SIG-M5 treated with dmso at 0.1 percent for 504 hours (cell line): ENCODE results near the gene CNTN4.

Source experiments
- DNase-seq: peaks from one replicate; lab custom pipeline; 2025; ENCODE audit not compliant: unreplicated experiment; lab: John Stamatoyannopoulos, UW

Gene CNTN4

GRCh38 chr3:2677501-2677900, 578.8 kb downstream of the CNTN4 start:
- no peak for DNase-seq

GRCh38 chr3:2680236-2680635, 581.6 kb downstream of the CNTN4 start:
- DNase-seq, result no peak

- DNase-seq, result no peak
Observed at GRCh38 chr3:2684046-2684445, 585.4 kb downstream of the CNTN4 start.

GRCh38 chr3:2686816-2687502, 588.3 kb downstream of the CNTN4 start:
- no peak for DNase-seq

GRCh38 chr3:2697589-2697988, 598.9 kb downstream of the CNTN4 start:
- no peak for DNase-seq

- no peak for DNase-seq
Observed at GRCh38 chr3:2701471-2701870, 602.8 kb downstream of the CNTN4 start.

GRCh38 chr3:2706144-2706835, 607.6 kb downstream of the CNTN4 start:
- no peak for DNase-seq

GRCh38 chr3:2706836-2707210, 608.2 kb downstream of the CNTN4 start:
- DNase-seq, result no peak

GRCh38 chr3:2711081-2711480, 612.4 kb downstream of the CNTN4 start:
- DNase-seq, result no peak

GRCh38 chr3:2713923-2714322, 615.3 kb downstream of the CNTN4 start:
- DNase-seq, result no peak

GRCh38 chr3:2714834-2715233, 616.2 kb downstream of the CNTN4 start:
- DNase-seq, result no peak

- no peak for DNase-seq
Observed at GRCh38 chr3:2727101-2727500, 628.4 kb downstream of the CNTN4 start.

GRCh38 chr3:2727610-2728318, 629.1 kb downstream of the CNTN4 start:
- no peak for DNase-seq

GRCh38 chr3:2731843-2732242, 633.2 kb downstream of the CNTN4 start:
- DNase-seq, result no peak

- DNase-seq, result no peak
Observed at GRCh38 chr3:2735392-2735894, 636.8 kb downstream of the CNTN4 start.

GRCh38 chr3:2741516-2741915, 642.9 kb downstream of the CNTN4 start:
- no peak for DNase-seq

GRCh38 chr3:2765002-2765579, 666.4 kb downstream of the CNTN4 start:
- peak; percentile 1 for DNase-seq

GRCh38 chr3:2770451-2770850, 671.8 kb downstream of the CNTN4 start:
- DNase-seq, result no peak

GRCh38 chr3:2771193-2771592, 672.5 kb downstream of the CNTN4 start:
- DNase-seq, result no peak

- DNase-seq, result no peak
Observed at GRCh38 chr3:2771741-2772140, 673.1 kb downstream of the CNTN4 start.

GRCh38 chr3:2772803-2773202, 674.1 kb downstream of the CNTN4 start:
- DNase-seq, result no peak
